ENCODE data around the gene DDX50.
"Not testable (repeated sequence)": the region's sequence is repeated elsewhere in the genome, so short reads cannot be mapped to it uniquely, and the experiment has no call there.

The DDX50 gene

GRCh38 chr10:68902382-68902781 is 1.3 kb downstream of the DDX50 start:
- no peak for DNase-seq (ENCODE audit: low read depth)

GRCh38 chr10:68924593-68924992 is 23.5 kb downstream of the DDX50 start:
- no peak for DNase-seq (ENCODE audit: low read depth)

GRCh38 chr10:68925489-68925888 is 24.4 kb downstream of the DDX50 start:
- DNase-seq (ENCODE audit: low read depth): no peak

GRCh38 chr10:68929157-68929556 is 28.0 kb downstream of the DDX50 start:
- DNase-seq (ENCODE audit: low read depth): not testable (repeated sequence)

- DNase-seq (ENCODE audit: low read depth): not testable (repeated sequence)
Measured at GRCh38 chr10:68929888-68930287, 28.8 kb downstream of the DDX50 start.

GRCh38 chr10:68932860-68933259 is 31.7 kb downstream of the DDX50 start:
- not testable (repeated sequence) for DNase-seq (ENCODE audit: low read depth)

DNA sequence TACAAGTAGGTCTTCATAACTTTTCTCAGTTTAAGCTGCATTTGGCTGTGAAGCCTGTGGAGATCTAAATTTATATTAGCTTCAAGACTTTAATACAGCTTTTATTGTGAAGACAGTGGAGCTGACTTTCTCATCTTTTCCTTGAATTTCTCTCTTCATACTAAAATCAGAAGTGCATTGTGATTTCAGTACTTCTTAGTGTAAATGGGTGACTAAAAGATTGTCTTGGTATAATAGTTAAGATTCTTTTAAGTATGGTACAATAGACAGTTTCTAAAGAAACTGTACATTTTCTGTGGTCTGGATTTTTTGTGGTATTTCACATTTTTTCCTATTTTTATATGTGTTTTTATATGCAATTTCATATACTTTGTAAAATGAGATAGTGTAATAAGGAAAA is 33.9 kb downstream of the DDX50 start:
- no peak for DNase-seq (ENCODE audit: low read depth)

DNA sequence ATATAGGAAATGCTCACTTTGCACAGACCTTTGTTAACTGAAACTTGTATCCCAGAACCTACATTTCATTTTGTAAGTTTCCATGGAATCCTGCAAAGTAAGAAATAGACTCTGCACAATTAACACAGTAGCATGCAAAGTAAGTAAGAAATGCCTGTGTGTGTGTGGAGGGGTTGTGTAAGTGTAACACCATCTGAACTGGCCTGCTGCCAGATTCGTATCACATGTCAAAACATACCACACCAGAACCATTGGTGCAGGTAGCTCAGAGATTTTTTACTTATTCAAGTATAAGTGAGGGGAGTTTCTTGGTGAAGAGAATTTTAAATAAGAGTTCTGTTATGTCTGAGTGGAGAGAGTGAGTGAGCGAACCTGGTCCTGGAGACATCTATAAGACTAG is 37.0 kb downstream of the DDX50 start:
- DNase-seq (ENCODE audit: low read depth): no peak

DNA sequence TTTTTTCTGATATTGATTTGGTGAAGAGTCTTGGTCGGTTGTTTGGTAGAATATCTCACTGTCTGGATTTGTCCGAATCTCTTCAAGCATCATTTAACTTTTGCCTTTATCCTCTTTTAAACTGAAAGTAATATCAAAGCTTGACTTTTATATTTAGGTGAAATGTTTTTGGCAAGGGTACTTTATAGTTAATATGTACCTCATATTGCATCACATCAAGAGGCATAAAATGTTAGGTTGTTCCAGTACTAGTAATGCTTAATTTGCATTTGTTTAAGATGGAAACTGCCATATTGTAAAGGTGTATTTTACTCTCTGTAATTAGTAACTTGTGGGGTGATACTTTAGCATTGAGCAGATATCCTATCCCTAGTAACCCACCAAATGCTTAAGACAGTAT is 37.8 kb downstream of the DDX50 start:
- no peak for DNase-seq (ENCODE audit: low read depth)

- DNase-seq (ENCODE audit: low read depth): not testable (repeated sequence)
Measured at GRCh38 chr10:68940917-68941316, 39.8 kb downstream of the DDX50 start.

DNA sequence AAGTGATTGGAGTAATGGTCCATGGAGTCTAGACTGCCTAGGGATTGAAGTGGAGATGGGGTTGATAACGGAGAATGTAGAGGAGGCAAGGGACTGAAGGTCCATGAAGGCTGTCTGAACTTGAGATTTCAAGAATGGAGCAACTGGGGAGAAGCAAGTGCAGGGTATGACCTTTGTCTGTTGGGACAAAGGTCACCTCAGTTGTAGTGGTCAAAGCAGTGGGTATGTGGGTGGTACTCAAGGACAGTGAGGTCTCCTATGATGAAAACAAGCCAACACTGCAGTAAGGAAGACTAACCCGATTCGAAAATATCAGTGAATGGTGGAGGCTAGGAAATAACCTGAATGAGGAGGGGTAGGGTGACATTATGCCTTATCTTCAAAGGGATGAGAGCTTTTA is 49.5 kb downstream of the DDX50 start:
- no peak for DNase-seq (ENCODE audit: low read depth)

GRCh38 chr10:68954904-68955303 is 53.8 kb downstream of the DDX50 start:
- DNase-seq (ENCODE audit: low read depth): no peak

- no peak for DNase-seq (ENCODE audit: low read depth)
Measured at GRCh38 chr10:68955355-68955831, 54.3 kb downstream of the DDX50 start.

- peak; percentile 85 for DNase-seq (ENCODE audit: low read depth)
Measured at GRCh38 chr10:68955832-68956532, 54.9 kb downstream of the DDX50 start, which contains the start of gene DDX21. Gene DDX21 (plus strand): TSS chr10:68956170. CDS start chr10:68956226, 56 bp downstream.

- no peak for DNase-seq (ENCODE audit: low read depth)
Measured at GRCh38 chr10:68957284-68957615, 56.1 kb downstream of the DDX50 start.

DNA sequence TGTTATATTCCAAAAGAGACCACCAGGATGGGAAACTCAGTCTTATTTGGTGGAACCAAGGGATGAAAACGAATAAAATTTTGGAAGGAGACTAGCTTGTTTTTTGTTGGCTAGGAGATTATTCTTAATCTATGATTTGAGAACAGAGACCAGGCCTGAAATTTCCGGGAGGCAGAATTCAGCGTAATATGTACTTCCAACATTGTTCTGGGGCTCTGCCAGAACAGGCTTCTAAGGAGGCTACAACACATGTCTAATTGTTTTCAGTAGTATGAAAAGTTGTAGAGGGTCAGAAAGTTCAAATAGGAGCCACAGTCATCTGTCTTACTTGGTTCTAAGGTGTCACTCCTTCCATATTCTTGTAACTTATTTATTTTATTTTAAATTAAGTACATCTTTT is 56.5 kb downstream of the DDX50 start:
- DNase-seq (ENCODE audit: low read depth): no peak

DNA sequence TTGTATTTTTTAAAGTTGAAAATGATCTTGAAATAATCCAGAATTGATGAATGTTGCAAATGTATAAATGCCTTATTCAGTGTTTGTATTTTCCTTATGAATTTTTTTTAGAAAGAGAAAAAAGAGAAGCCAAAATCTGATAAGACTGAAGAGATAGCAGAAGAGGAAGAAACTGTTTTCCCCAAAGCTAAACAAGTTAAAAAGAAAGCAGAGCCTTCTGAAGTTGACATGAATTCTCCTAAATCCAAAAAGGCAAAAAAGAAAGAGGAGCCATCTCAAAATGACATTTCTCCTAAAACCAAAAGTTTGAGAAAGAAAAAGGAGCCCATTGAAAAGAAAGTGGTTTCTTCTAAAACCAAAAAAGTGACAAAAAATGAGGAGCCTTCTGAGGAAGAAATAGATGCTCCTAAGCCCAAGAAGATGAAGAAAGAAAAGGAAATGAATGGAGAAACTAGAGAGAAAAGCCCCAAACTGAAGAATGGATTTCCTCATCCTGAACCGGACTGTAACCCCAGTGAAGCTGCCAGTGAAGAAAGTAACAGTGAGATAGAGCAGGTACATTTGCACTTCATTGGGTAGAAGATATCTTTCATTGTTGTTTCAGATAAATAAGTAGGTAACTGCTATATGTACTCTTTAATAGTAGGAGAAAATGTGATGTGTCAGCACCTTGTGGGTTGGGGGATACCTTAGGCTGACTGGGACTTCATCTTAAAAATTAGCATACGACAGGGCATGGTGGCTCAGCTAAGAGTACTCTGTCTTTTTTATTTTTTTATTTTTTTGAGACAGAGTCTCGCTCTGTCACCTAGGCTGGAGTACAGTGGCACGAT is 58.8 kb downstream of the DDX50 start:
- DNase-seq (ENCODE audit: low read depth): no peak

DNA sequence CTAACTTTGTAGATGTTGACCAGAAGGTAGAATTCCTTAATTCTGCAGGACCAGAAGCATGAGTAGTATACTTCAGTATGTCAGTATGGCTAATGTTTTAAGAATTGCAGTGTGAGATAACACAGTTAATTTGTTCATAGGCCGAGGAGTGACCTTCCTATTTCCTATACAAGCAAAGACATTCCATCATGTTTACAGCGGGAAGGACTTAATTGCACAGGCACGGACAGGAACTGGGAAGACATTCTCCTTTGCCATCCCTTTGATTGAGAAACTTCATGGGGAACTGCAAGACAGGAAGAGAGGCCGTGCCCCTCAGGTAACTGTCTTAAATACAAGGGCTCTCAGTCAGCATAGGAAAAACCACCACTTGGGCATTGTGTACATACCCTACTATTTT is 62.0 kb downstream of the DDX50 start:
- no peak for DNase-seq (ENCODE audit: low read depth)

- DNase-seq (ENCODE audit: low read depth): no peak
Measured at GRCh38 chr10:68973975-68974374, 72.9 kb downstream of the DDX50 start.

- not testable (repeated sequence) for DNase-seq (ENCODE audit: low read depth)
Measured at GRCh38 chr10:68975936-68976473, 74.9 kb downstream of the DDX50 start.

- DNase-seq (ENCODE audit: low read depth): not testable (repeated sequence)
Measured at GRCh38 chr10:68979738-68980137, 78.6 kb downstream of the DDX50 start.

GRCh38 chr10:68981074-68981473 is 80.0 kb downstream of the DDX50 start:
- no peak for DNase-seq (ENCODE audit: low read depth)

DNA sequence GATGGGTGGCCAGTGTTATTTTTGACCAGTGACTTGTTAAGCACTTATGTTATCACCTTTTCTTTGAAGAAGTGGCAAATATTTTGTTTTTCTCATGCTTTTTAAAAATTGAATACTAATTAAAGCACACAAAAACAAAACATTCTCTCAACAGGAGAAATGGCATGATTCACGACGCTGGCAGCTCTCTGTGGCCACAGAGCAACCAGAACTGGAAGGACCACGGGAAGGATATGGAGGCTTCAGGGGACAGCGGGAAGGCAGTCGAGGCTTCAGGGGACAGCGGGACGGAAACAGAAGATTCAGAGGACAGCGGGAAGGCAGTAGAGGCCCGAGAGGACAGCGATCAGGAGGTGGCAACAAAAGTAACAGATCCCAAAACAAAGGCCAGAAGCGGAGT is 81.3 kb downstream of the DDX50 start:
- no peak for DNase-seq (ENCODE audit: low read depth)

Data from activated T-cell treated with anti-CD3 and anti-CD28 coated beads for 24 hours (primary cell).